SK-N-SH treated with all-trans-retinoic acid at 6 μM for 48 hours (cell line): ENCODE data around the gene LRGUK.

Experiments used
- ARNTL ChIP-seq: fragments of 450-650 bp; formaldehyde crosslinking; IDR thresholded peaks from 2 replicates; pipeline ENCODE4 v1.5.0; 2020; ENCODE audit warnings: low read depth, mild to moderate bottlenecking, moderate library complexity, borderline replicate concordance
- BACH2 ChIP-seq: fragments of 250-450 bp; sonication (Bioruptor Pico); IDR thresholded peaks from 2 replicates; pipeline ENCODE4 v1.9.0; 2021; ENCODE audit warnings: mild to moderate bottlenecking, borderline replicate concordance
- ESRRG ChIP-seq: fragments of 250-450 bp; sonication (Bioruptor Pico); IDR thresholded peaks from 2 replicates; pipeline ENCODE4 v1.6.1; 2021; ENCODE audit warnings: mild to moderate bottlenecking
- ISL1 ChIP-seq: fragments of 250-450 bp; sonication (Bioruptor Pico); IDR thresholded peaks from 2 replicates; pipeline ENCODE4 v2.1.2; 2022; ENCODE audit warnings: mild to moderate bottlenecking, moderate library complexity
- TCF4 ChIP-seq: fragments of 250-450 bp; sonication (Bioruptor Pico); IDR thresholded peaks from 2 replicates; pipeline ENCODE4 v1.8.0; 2021; ENCODE audit warnings: mild to moderate bottlenecking, moderate library complexity, borderline replicate concordance
- ZFP3 ChIP-seq: fragments of 250-450 bp; sonication (Bioruptor Pico); IDR thresholded peaks from 2 replicates; pipeline ENCODE4 v1.5.0; 2020; ENCODE audit warnings: mild to moderate bottlenecking, moderate library complexity
- ZFP30 ChIP-seq: fragments of 450-650 bp; formaldehyde crosslinking; IDR thresholded peaks from 2 replicates; pipeline ENCODE4 v1.5.0; 2022; ENCODE audit warnings: mild to moderate bottlenecking, moderate library complexity
- TF ChIP-seq, protein P1 (sequence below): fragments of 250-450 bp; sonication (Bioruptor Pico); IDR thresholded peaks from 2 replicates; pipeline ENCODE4 v1.5.1; 2020; ENCODE audit warnings: low read depth, mild to moderate bottlenecking, moderate library complexity
- TF ChIP-seq, protein P2 (sequence below): fragments of 250-450 bp; sonication (Bioruptor Pico); IDR thresholded peaks from 2 replicates; pipeline ENCODE4 v1.5.0; 2020; ENCODE audit warnings: mild to moderate bottlenecking, moderate library complexity
- TF ChIP-seq, protein P3 (sequence below): fragments of 250-450 bp; sonication (Bioruptor Pico); IDR thresholded peaks from 2 replicates; pipeline ENCODE4 v1.8.0; 2021; ENCODE audit warnings: low read depth, mild to moderate bottlenecking, moderate library complexity, borderline replicate concordance
- TF ChIP-seq, protein P4 (sequence below): fragments of 250-450 bp; sonication (Bioruptor Pico); IDR thresholded peaks from 2 replicates; pipeline ENCODE4 v1.8.0; 2020; ENCODE audit warnings: mild to moderate bottlenecking, moderate library complexity, borderline replicate concordance

DNA sequence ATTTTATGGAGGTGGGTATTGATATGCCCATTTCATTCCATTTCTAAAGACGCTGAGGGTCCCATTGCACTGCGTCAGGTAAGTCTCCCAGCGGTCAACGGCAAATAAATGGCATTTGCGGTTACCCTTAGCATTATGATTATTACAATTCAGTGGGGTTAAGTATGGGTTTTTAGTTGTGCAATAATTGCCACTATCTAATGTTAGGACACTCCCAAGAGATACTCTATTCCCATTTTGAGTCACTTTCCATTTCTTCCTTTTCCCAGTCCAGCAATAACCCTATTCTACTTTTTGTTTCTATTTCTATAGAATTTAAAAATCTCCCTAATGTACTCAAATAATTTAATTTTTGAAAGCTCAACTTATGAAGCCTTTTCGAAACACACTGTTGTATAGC, 185.6 kb downstream of the LRGUK start:
- no peak for TF ChIP-seq ZFP3
- TF ChIP-seq, protein P1, sequence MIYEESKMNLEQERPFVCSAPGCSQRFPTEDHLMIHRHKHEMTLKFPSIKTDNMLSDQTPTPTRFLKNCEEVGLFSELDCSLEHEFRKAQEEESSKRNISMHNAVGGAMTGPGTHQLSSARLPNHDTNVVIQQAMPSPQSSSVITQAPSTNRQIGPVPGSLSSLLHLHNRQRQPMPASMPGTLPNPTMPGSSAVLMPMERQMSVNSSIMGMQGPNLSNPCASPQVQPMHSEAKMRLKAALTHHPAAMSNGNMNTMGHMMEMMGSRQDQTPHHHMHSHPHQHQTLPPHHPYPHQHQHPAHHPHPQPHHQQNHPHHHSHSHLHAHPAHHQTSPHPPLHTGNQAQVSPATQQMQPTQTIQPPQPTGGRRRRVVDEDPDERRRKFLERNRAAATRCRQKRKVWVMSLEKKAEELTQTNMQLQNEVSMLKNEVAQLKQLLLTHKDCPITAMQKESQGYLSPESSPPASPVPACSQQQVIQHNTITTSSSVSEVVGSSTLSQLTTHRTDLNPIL (CRISPR knock-in tag) = no peak
- TF ChIP-seq, protein P2, sequence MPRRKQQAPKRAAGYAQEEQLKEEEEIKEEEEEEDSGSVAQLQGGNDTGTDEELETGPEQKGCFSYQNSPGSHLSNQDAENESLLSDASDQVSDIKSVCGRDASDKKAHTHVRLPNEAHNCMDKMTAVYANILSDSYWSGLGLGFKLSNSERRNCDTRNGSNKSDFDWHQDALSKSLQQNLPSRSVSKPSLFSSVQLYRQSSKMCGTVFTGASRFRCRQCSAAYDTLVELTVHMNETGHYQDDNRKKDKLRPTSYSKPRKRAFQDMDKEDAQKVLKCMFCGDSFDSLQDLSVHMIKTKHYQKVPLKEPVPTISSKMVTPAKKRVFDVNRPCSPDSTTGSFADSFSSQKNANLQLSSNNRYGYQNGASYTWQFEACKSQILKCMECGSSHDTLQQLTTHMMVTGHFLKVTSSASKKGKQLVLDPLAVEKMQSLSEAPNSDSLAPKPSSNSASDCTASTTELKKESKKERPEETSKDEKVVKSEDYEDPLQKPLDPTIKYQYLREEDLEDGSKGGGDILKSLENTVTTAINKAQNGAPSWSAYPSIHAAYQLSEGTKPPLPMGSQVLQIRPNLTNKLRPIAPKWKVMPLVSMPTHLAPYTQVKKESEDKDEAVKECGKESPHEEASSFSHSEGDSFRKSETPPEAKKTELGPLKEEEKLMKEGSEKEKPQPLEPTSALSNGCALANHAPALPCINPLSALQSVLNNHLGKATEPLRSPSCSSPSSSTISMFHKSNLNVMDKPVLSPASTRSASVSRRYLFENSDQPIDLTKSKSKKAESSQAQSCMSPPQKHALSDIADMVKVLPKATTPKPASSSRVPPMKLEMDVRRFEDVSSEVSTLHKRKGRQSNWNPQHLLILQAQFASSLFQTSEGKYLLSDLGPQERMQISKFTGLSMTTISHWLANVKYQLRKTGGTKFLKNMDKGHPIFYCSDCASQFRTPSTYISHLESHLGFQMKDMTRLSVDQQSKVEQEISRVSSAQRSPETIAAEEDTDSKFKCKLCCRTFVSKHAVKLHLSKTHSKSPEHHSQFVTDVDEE (CRISPR knock-in tag) = no peak
- no peak for TF ChIP-seq TCF4 (CRISPR knock-in tag)
- TF ChIP-seq, protein P3, sequence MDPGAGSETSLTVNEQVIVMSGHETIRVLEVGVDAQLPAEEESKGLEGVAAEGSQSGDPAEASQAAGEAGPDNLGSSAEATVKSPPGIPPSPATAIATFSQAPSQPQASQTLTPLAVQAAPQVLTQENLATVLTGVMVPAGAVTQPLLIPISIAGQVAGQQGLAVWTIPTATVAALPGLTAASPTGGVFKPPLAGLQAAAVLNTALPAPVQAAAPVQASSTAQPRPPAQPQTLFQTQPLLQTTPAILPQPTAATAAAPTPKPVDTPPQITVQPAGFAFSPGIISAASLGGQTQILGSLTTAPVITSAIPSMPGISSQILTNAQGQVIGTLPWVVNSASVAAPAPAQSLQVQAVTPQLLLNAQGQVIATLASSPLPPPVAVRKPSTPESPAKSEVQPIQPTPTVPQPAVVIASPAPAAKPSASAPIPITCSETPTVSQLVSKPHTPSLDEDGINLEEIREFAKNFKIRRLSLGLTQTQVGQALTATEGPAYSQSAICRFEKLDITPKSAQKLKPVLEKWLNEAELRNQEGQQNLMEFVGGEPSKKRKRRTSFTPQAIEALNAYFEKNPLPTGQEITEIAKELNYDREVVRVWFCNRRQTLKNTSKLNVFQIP = no peak
- no peak for TF ChIP-seq ZFP30 (CRISPR knock-in tag)
- no peak for TF ChIP-seq ISL1 (CRISPR knock-in tag)
- TF ChIP-seq, protein P4, sequence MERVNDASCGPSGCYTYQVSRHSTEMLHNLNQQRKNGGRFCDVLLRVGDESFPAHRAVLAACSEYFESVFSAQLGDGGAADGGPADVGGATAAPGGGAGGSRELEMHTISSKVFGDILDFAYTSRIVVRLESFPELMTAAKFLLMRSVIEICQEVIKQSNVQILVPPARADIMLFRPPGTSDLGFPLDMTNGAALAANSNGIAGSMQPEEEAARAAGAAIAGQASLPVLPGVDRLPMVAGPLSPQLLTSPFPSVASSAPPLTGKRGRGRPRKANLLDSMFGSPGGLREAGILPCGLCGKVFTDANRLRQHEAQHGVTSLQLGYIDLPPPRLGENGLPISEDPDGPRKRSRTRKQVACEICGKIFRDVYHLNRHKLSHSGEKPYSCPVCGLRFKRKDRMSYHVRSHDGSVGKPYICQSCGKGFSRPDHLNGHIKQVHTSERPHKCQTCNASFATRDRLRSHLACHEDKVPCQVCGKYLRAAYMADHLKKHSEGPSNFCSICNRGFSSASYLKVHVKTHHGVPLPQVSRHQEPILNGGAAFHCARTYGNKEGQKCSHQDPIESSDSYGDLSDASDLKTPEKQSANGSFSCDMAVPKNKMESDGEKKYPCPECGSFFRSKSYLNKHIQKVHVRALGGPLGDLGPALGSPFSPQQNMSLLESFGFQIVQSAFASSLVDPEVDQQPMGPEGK (CRISPR knock-in tag) = no peak
- TF ChIP-seq ESRRG (CRISPR knock-in tag) = no peak
- no peak for TF ChIP-seq BACH2 (CRISPR knock-in tag)
- TF ChIP-seq ARNTL = no peak
